Erythroblast (primary cell): ENCODE results near the gene PUM1.

Source experiments
- DNase-seq, 2 experiments: peaks; one replicate each; lab custom pipeline; 2025; lab: John Stamatoyannopoulos, UW
- GATA1 ChIP-seq: IDR thresholded peaks from 2 replicates; pipeline ENCODE4 v1.6.1; 2011; ENCODE audit warnings: low read depth, mild to moderate bottlenecking, control low read depth, low read length, moderate library complexity
- POLR2A ChIP-seq: IDR thresholded peaks from 2 replicates; pipeline ENCODE4 v1.6.1; 2011; ENCODE audit warnings: mild to moderate bottlenecking, low read length

The PUM1 gene

DNA sequence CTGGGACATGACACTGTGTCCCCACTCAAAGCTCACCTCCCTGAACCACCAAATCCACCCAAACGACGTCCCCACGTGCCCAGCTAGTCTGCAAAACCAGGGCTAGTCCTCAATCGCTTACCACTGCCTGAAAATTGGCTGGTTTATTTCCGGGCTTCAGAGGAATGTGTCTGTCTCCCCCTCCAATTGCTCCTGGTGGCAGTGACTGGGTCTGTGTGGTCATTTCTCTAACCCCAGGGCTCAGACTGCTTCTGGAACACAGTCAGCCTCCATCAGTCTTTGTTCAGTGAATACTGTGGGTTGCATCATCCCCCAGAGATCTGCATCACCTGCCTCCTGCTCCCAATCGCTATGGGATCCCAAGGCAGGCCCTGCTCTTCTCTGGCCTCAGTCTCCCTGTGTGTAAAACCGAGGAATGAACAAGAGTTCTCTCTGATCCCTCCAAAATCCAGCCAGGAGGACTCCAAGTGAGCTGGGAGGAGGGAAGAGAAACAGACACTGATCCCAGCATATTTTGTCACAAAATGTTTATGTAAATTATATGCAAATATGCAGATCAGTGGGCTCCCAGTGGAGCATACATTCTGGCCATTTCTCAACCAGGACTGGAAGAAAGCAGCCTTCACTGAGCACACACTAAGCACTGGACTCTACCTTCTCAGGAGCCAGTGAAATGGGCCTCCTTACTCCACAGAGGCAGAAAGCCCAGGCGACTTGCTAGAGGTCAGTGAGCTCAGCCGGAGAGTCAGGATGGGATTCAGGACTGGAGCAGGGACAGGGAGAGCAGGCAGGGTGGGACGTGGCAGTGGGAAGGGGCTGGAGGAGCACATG, 177.8 kb downstream of the PUM1 start:
- peak in 1 of 2 experiments; percentile 51 for DNase-seq

GRCh38 chr1:30886710-30887428, 178.6 kb downstream of the PUM1 start:
- TF ChIP-seq GATA1 = no peak
- no peak for TF ChIP-seq POLR2A
- DNase-seq = no peak

More for the DNA sequence above, 177.8 kb downstream of the PUM1 start:
- TF ChIP-seq GATA1 (no peak), POLR2A (no peak)

DNA sequence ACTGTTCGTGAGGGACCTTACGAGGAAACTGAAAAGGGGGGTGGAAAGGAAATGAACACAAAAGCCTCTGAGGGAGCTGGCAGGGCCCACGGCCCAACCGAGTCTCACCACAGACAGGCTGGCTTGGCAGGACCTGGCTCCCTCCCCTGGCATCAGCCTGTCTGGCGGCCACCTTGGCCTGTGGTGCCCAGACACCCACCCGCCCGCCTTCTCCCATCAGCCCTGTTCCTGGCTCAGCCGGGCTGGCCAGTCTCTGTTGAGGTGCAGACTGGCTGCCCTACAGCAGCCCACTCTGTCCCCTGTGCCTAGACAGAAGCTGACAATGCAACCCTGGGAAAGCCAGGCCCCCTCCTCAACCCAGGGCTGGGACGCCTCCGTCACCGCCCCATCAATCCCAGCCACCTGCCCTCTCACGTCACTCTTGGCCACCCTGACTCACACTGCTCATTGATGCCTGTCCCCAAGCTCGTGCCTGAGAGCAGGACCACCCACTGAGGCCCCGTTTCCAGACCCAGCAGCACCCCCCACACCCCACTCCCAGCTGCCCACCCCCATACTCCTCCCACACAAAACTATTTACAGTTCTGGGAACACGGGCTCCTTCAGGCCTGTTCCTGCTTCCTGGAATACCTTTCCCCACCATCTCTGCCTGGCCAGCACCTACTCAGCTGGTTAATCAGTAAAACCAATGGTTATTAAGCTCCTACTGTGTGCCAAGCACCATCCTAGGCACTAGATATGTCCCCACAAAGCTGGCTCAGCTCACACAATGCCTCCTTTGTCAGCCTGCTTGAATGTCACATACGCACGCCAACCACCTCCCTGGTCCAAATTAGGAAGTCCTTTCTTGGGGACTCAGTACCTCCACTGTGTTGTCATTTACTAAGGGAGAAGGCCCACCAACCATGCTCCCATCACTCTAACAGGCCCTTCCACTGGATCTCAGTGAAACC, 179.7 kb downstream of the PUM1 start:
- DNase-seq = no peak
- TF ChIP-seq POLR2A = no peak
- TF ChIP-seq GATA1 = no peak

- no peak for TF ChIP-seq POLR2A
- no peak for TF ChIP-seq GATA1
These were observed 180.8 kb downstream of the PUM1 start for GRCh38 chr1:30884723-30885122.

DNA sequence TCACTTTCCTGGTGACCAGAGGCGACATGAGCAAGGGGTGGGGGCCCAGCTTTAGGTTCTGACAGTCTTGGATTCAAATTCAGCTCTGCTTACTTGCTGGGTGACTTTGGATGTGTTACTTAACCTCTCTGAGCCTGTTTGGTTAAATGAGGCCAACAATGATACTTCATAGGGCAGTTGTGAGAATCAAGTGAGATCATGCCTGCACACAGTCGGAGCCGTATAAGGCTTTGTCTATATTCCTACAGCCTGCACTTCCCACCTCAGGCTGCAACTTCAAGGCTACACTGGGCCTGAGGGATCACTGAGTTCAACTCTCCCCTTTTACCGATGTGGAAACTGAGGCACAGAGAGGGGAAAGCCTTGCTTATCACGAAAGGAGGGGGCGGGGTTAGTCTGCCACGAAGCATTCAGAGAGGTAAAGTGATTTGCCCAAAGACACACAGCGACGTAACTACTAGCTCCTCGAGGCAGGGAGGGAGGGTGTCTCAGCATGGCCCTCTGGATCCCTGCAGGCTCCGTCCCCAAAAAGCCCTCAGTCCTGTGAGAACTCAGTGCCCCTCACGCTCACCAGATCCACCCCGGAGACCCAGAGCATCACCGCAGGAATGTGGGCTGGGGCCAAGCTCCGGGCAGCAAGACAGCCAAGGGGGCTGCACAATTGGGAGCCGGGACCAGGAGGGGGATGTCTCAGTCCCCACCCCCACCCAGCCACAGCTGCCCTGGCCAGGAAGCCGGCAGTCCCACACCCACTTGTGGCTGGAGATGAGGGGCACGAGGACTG, 181.9 kb downstream of the PUM1 start:
- no peak for DNase-seq
- TF ChIP-seq GATA1 (no peak), POLR2A (no peak)

More at GRCh38 chr1:30884723-30885122, 180.8 kb downstream of the PUM1 start:
- DNase-seq = no peak

DNA sequence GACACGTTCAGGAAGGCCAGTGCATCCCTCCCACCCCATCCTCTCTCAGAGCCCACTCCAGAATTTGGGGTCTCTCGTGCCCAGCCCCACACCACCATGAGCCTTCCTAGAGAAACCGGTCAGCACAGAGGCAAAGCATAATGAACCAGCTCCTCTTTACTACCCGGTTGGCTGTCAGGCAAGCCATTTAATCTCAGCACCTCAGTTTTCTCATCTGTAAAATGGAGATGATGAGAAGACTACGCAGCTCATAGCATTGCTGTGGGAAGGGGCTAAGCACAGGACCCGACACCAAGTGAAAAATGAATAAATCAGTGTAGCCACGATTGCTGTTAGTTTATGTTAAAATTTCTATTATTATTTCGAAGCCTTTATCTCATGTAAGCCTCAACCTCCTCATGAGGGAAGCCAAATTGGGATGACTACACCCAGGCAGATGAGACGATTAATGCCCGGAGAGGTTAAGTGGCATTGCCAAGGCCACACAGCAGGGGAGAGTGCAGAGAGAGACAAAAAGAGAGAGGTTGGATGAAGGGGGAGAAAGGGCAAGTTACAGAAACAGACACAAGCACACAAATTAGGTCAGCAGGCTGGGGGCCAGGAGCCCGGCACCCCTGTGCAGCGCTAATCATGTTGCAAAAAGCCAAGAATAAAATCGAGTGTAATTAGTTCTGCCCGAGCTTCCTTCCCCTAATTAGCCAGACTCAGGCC, 182.7 kb downstream of the PUM1 start:
- no peak for DNase-seq
- TF ChIP-seq POLR2A (no peak), GATA1 (no peak)
